SHP77 treated with DMSO at 0.1 percent for 48 hours (cell line): ENCODE measurements around the gene GLT6D1.

Experiments used
- DNase-seq: peaks from one replicate; lab custom pipeline; 2025; lab: John Stamatoyannopoulos, UW

The GLT6D1 gene

DNA sequence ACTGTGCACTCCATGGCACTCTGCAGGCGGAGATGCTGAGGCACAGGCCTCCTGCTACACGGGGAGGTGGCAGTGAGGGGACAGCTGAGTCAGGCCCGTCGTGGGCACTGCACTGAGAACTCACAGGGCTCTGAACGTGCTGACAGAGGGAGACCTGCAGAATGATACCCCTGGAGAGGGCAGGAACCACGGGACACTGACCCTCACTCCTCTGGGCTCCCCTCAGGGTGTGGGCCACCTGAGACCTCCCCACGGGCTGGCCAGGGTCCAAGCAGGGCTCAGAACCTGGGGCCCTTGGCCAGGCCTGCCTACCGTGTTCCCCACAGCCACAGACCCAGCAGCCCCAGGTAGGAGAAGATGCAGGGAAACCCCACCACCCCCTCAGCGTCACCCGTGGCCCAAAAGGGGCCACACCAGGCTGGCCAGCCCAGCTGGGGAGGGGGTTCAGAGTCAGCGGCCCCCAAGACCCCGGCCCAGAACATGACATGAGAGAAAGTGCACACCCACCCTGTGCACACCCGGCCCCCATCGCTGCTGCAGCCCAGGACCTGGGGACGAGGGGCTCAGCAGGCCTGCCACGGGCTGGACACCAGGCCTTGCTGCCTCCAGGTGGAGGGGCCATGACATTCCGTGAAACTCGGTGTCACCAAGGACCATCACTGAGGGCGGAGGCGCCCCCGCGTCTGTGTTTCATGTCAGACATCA, 30.9 kb downstream of the GLT6D1 start:
- no peak for DNase-seq

DNA sequence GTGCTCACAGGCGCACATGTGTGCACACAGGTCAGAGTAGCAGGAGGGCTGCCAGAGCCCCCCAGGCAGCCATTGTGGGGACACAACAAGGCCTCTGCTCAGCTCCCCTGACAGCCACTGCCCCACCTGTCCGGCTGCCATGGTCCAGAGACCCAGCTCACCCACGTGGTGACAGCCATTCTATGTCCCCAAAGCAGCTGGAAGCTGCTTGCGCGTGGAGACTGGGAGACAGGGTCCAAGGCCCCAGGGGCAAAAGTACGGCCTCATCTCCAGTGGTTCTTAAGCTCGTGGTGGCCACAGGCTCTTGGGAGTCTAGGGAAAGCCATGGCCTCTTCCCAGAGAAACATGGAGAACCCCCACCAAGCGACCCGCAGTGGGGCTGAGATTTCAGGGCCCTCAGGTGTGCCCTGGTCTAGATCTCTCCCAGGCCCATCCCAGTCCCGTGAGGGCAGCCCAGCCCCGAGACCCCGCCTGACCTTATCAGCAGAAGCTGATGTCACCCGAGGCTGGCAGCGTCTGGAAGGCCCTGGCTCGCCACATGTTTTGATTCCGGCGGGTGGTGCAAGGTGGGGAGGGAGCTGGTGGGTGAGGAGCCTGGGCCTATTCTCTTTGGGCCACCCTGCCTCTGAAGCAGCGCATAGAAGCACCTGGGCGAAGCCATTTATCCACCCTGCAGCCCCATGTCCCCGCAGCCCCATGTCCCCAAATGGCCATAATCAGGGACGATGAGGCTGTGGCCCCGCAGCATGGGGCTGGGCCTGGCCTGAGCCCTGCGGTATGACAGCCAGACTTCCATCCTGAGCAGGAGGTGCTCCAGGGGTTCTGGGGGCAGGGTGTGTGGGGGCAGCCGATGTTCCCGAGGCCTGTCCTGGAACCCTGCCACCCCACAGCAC, 31.7 kb downstream of the GLT6D1 start:
- no peak for DNase-seq

DNA sequence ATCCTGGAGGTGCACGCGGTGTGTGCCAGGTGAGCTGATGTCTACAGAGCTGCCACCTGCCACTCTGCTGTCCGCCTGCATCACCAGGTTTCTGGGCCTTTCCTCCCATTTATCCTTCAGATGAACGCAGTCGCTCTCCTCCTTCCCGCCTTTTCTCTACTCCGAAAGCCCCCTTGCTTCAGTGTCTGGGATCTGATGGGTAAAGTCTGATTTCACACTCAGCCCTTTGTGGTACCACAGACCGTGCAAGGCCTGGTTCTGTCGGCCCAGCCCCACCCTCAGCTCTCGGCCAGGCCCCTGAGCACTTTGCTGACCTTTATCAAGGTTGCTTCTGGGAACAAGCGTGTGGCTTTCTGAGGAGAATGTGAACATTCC, 32.5 kb downstream of the GLT6D1 start:
- DNase-seq = no peak

DNA sequence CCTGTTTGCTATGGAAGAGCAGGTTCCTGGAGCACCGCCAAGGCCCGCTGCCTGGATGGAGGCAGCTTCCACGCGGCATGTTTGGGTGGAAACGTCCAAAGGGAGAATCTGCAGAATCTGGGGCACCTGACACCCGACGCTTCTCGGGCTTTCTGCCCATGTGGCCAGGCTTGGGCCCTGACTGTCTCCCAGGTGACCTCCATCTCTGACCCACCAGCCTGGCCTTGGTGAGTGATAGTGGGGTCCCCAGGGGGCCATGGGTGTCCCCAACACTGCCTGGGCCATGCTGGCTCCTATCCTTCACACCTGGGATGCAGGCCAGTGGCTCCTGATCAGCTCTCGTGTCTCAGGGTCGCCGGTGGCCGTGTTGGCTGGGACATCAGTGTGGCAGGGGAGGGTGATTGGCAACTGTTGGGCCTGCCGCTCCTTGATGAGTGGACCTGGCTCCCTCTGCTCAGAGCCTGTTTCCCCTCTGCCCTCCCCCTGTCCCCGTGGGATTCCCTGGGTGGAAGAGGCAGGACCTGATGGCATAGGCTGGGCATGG, 34.0 kb downstream of the GLT6D1 start:
- no peak for DNase-seq

DNA sequence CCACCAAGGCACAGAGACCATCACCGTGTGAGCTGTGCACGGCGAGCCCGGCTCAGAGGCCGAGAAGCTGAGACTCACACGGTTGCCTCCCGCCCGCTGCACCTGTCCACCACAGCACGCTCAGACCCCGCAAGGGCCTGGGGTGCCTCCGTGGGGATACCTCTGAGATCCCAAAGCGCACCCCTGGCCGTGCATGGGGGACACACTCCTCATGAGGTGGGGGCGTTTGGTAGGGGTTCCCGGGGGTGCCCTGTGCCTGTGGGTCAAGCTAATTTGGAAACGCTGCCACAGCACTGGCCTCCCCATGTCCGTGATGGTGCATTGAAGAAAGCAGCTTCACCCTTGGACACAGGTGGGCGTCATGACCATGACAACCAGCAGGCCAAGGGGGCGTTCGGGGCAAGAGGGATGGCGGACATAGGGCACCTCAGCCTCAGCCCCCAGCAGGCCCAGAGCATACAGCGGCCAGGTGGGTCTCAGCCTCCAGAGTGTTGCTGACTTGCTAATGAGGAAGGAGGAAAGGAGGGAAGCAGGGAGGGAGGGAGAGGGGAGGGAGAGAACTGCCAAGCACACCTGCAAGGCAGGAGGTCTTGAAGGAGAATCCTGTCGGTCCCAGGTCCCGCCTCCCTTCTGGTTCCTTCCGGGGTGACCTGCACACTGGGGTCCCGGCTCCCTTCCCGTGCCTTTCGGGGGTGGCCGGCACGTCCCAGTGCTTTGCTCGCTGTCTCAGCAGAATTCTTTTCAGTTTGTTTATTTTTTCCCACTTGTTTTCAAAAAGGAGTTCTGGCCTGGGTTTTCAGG, 34.7 kb downstream of the GLT6D1 start:
- no peak for DNase-seq

DNA sequence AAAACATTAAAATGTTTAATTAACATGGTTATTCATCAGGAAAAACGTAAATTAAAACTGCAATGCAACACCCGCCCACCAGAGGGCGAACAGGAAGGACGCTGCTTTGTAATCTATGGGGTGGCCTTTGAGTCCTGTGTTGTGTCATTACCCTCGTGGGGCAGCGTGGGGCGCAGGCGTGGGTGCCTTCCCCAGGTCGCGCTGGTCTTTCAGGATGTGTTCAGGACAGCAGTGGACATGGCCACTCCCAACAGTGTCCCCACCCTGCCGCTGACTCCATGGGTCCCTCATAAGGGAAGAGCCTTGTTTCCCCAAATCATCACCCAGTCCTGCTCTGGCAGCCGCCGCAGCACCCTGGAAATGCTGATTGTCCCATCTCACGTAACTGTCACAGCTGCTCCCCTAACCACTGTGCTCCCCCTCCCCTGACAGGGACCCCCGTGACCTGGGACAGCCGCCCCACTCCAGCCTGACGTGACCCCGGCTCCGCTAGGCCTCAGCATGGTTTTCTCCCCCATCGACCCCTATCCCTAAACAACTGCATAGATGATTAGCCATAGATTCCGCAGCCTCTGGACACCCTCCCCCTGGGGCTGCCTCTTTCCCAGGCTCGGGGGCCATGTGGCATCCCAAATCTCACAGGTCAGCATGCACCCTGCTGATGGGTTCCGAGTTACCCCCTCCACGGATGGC, 36.4 kb downstream of the GLT6D1 start:
- DNase-seq = no peak

DNA sequence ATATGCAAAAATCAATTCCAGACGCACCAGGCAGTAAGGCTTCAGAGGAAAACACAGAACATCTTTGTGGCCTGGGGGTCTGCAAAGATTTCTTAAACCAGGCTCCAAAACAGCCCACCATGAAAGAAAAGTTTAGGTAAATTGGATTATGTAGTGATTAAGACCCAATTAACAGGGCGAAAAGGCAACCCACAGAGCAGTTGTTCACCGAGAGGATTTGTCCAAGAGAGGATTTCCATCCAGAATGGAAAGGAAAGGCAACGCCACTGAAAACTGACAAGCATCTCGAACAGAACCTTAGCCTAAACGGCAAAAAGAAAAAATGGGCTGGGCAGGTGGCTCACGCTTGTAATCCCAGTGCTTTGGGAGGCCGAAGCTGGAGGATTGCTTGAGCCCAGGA, 37.4 kb downstream of the GLT6D1 start:
- DNase-seq = no peak

DNA sequence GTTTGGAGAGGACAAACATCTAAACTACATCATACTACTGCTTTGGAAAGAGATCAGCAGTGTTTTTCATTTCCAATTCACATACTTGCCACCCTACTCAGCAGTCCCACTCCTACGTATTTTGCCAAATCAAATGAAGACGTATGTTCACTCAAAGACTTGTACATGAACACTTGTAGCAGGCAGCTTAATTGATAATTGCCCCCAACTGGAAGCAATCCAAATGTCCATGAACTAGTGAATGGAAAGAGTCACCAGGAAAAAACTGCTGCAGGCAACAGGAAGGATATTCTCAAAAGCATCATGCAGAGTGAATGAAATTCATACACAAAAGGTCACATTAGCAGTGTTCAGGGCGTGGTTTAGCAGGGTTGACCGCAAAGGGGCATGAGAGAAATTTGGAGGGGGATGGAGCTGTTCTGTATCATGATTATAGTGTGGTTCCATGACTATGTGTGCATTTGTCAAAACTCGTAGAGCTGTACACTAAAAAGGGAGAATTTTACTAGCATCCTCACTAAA, 39.0 kb downstream of the GLT6D1 start:
- no peak for DNase-seq

DNA sequence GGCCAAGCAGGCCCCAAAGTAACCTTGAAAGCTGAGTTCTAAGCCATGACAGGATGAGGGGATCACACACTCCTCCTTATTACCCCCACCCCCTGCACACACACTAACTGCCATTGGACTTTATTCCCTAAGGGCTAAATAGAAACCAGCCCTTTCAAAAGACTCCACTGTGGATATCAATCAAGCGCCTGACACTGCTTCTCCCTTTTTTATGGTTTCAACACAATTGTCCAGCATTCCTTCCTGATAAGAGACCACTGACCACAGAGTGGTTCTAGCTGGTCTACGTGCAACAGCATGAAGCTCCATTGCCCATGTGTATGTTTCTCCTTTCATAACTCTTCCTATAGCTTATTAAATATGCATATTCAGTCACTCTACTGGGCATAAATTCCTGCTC, 43.1 kb downstream of the GLT6D1 start:
- DNase-seq = no peak

DNA sequence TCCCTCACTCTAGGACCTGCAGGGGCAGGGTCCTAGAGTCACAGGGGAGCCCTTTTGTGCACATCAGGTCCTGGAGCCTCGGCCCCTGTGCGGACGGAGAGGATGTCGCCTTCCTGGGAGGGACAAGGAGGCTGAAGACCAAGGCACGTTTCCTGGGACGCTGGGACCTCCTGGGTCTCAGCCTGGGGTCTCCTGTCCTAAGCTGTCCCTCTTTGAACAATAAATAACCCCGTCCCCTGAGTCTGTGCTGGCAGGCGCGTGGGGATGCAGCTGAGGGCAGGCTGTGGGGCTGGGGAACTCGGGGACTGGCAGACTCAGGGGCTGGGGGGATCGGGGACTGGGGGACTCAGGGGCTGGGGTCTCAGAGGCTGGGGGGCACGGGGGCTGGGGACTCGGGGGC, 46.7 kb downstream of the GLT6D1 start:
- DNase-seq = no peak

DNA sequence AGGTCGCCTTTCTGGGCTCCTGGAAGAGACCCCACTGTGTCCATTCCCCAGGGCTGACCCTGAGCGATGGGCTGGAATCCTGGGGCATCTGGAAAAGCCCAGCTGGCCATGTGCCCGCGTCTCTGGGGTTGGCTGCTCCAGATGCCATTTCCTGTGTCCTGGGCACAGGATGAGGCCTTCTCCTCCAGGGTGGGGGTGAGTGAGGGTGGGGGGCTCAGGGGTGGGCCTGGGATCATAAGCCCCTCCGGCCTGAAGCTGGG, 47.1 kb downstream of the GLT6D1 start:
- DNase-seq = no peak

DNA sequence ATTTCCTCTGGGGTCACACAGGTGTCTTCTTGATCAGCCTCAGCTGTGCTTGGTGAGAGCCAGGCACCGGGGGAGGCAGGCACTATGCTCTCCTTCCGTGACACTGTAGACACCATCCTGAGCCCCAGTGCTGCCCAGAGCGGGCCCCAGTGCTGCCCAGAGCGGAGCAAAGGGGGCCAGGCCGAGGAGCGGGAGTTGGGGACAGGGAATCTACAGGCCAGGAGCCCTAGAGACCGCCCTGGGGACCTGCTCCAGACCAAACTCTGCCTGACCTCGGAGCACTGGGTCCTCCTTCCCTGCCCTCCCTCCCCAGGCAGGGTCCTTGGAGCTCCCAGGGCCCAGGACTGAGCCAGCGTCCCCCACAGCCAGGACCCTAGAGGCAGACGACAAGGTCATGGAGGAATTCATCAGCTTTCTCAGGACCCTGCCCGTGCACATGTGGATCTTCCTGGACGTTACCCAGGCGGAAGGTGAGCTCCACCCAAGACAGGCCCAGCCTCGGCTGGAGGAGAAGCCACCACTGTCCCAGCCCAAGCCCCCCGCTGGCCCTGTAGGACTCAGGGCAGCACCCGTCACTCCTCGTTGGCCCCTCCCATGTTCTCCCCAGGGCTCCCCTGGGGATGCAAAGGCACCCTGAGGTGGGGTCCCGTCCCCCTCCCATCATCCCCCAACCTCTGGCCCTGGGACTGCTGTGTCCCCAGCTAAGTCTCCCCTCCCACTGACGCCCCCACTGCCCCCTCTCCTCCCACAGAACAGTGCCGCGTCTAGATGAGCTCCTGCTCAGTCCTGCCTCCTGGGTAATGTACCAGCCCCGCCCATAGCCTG, 47.6 kb downstream of the GLT6D1 start:
- no peak for DNase-seq

DNA sequence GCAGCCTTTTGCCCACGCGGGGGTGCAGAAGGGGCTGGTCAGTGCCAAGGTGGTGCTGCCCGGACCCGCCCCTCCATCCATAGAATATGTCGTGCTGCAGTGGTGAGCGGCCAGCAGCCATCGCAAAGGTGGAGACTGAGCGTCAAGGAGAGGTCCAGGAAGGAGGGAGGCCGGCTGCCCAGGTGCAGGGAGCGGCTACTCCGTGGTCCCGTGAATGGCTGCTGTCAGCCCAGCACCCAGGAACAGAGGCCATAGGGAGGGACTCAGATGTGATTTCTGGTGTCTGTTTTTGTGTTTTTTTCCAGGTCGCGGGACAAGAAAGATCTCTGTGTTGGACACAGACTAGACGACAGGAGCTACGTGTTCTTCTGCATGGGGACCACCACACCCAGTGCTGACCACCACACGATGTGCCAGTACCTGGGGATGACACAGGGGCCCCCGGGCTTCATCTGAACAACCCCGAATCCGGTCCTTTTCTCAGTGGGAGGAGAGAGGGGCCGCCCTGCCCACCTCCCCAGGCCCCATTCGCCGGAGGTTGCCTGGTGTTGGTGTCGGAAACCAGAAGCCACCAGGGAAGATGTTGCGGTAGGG, 48.8 kb downstream of the GLT6D1 start:
- DNase-seq = no peak

DNA sequence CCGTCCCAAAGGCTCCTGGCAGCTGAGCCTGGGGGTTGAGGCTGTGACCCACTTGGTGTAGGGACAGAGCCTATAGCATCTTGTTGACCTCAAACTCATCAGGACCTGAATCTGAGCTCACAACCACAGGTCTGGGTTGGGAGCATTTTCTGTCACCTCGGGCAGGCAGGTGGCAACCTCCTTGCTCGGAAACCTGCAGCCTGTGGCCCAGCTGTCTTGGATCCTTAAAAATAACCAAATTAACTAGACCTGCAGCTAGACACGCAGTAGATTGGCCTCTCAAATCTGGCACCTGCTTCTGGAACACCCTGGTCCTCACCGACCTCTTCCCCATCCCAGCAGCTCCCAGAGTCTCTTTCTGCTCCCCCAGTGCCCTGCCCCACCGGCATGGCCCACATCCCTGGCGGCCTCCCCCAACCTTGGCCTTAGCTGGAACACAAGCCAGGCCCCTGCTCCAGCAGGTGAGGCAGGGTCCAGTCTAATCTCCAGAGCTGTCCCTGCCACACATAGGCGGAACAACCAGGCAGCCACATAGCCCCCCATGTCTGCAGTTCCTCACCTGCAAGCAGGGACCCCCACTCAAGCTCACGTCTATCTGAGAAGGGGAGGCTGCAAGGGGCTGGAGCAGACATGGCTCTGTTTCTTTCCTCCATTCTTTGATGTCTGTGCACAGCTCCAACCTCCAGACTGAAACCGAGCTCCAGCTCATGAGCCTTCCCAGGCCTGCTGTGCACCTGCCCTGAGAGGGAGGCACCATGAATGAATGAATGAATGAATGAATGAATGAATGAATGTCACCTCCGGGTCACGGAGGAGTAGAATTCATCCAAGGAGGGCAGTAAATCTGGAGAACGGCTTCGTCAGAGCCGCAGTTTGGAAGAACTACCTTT, 49.5 kb downstream of the GLT6D1 start:
- DNase-seq = no peak

DNA sequence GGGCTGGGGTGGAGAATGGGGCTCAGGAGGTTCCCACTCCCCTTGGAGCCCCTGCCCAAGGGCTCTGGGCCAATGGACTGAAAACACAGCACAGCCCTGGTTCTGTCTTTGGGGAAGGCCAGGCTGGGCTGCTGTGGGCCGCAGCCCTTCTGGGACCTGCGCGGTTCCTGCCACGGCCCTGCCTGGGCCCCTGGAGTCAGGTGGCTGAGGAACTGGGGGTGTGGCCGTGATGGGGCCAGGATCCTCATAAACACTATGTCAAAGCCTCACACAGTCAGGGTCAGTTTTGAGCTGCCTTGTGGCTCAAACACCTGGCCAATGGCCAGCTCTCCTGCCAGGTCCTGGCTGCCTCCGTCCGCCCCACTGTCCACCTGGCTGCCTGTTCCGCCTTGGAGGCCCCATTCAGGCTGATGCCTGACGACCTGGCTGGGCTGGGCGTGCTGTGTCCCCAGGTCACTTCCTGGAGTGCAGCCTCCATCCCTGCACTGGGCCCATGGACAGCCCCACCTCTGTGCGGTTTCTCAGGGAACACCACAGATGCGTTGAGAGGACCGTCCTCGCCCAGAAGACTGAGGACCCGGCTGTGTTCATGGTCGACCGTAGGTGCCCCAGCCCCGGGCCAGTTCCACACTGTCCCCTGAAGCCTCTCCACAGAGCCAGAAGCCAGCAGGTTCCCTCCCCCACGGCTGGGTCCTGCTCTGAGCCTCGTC, 50.3 kb downstream of the GLT6D1 start:
- no peak for DNase-seq

DNA sequence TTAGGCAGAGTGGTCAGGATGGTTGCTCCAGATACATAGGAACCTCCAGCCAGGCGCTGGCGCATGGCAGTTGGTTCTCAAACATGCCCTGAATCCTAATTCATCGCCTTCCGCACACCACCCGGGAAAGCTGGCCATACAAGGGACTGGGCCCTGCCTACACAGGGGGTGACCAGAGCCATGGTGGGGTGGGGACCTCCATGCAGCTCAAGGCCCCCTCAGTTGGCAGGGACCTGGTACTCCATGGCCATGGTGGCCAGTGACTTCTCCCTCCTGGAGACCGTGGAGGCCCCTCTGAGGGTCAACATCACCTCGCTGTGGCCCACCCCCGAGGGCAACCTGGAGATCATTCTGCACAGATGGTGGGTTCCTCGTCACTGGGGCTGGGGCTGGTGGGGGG, 51.0 kb downstream of the GLT6D1 start:
- no peak for DNase-seq

DNA sequence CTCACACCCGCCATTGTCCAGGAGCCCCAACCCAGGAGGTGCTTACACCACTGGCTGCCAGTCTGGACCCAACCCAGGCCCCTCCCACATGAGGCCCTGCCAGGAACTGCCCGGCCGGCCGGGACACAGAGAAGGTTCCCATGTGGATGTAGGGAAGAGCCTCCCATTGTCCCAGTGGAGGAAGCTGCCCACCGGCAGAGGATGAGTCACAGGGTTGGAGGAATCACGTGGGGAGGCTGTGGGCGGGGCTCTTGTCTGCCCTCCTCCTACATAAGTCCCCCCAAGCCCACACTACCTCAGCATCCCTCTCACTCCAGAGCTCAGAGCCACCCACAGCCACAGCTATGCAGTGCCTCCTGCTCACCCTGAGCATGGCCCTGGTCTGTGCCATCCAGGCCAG, 51.7 kb downstream of the GLT6D1 start:
- DNase-seq = no peak

DNA sequence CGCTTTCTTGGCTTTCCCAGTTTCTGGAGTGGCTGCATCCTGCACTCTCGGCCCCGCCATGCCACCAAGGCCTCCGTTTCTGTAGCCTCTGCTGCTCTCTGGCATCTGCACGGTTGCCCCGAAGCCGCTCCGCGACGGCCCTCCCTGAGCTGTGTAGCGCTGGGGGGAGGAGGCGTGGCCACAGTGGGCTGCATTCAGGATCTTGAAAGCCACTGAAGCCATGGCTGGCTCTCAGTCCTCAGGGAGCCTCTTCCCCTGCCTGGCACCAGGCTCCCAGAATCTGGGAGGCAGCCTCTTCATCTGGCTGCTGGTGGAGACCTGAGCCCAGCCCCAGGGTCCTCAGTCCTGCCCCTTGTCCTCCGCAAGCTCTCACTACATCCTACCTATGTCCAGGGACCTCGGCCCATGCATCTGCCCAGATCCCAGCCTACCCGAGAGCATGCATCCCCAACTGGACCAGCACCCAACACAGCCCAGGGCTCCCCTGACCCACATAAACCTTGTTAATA, 52.7 kb downstream of the GLT6D1 start:
- no peak for DNase-seq

DNA sequence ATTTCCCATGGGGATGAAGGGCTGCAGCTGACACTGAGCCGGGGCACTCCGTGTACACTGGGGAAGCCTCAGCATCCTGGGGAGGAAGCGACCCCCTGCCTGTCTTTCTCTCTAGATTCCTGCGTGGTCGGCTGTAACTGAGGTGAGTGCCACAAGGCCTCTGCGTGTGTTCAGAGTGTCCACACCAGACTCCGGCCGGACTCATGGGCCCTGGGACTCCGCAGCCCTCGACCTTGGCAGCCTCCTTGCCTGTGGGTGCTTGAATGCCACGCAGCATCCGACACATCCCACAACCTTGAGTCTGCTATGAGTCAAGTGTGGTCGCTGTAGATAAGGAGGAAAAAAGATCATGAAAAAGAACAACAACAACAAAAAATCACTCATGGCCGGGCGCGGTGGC, 54.4 kb downstream of the GLT6D1 start:
- DNase-seq = no peak
